H4 (cell line): ENCODE results near the gene ADAMTS1. TPM values are rescaled to one million over a fixed set of nuclear protein-coding genes. Genes with fewer than 3 reads are reported as not detected.
"Not testable (repeated sequence)": the region's sequence is repeated elsewhere in the genome, so short reads cannot be mapped to it uniquely, and the experiment has no call there.

Experiments
- DNase-seq: peaks from one replicate; pipeline ENCODE4 v3.0.0-alpha.2; 2015; ENCODE audit warnings: low spot score
- total RNA-seq: library from RNA; depleted of rRNA; stranded (reverse); fragments of >200 nt; shearing (Covaris generic); gene quantifications from 2 replicates; pipeline ENCODE4 v1.2.3, GENCODE V29; 2014; rRNA removed

ADAMTS1 gene
- total RNA-seq, result 11.2 and 13.8 TPM in 2 replicates

DNA sequence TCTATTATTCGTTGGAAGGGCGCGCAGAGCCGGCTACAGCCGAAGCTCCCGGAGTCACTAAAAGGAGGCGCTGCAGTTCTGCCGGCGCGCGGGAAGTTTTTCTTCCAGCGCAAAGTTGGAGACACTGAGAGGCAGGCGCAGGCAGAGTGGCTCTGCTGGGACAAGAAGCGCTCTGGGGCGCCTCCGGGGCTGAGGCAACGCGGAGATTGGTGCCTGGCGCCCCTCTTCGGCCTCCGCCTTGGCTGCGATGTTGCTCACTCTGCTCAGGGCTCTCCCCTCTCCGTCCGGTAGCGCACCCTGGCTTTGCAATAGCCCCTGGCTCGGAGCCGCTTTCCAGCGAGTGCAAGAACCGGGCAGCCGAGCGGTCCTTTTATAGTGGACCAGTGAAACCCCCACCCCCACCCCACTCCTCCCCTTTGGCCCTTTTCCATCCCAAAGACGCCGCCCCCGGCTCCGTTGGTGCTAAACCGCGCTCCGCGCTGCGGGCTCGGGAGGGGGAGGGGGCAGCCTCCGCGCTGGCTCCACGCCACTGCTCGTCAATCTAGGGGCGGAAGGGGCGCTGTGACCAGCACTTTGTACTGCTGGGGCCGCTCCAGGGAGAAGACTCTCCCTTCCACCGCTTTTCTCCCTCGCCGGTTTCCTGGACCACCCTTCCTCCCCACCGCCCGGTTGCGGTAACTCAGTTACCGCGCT is at the start of gene ADAMTS1:
TSS of gene ADAMTS1 (minus strand) at position 344 of the 693 bp plus-strand sequence. CDS start 455 bp downstream, outside the sequence.
- peak; percentile 86 for DNase-seq

DNA sequence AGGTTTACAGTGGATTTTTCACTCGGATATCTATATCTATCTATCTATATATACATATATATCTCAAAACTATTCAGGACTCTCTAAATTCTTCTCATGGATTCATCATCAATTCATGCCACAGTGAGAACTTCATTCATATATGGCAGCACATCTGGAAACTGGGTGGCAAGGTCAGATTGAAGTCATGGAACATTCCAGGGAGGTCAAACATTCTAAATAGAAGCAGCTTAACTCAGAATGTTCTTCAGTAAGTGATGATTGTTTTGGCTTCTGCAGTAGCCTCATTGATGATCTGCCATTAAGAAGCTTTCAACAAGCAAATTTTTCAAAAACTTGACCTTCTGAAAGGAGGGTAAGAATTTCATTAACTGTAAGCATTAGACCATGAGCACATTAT is 46.9 kb upstream of the ADAMTS1 start:
- DNase-seq, result no peak

DNA sequence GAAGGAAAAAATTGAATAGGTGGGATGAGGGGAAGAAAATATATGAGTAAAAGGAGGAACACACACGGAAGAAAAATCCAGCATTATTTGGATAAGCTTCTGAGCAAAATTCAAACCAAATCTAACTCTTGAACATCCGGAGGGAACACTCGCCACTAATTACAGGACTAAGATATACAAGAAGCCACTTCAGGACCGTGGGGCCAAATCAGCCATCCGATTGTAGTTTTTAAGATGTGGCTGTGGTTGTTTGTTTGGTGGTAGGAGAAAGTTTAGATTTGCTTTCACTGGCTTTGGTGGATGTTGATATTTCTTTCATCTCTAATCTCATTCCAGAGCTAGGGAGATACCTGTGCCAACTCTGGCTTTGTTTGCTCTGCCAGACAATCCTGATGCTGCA is 43.7 kb upstream of the ADAMTS1 start:
- DNase-seq, result peak; percentile 17

DNA sequence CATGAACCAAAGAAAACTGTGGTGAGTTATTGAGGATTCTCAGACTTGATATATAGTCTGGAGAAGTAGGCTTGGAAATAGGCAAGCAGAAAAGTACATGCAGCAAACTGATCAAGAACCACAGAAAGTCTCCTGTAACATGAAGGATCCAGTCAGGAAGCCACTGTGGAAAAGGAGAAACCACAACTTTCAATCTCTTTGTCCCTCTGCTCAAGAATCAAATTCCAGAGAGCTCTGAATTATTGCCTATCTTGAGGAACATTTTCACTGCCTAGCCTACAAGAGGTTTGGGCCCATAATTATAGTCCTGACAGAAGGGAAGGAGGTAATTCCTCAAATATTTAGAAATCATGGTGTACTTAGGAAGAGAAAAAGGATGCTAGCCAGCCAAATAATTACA is 43.0 kb upstream of the ADAMTS1 start:
- DNase-seq, result no peak

DNA sequence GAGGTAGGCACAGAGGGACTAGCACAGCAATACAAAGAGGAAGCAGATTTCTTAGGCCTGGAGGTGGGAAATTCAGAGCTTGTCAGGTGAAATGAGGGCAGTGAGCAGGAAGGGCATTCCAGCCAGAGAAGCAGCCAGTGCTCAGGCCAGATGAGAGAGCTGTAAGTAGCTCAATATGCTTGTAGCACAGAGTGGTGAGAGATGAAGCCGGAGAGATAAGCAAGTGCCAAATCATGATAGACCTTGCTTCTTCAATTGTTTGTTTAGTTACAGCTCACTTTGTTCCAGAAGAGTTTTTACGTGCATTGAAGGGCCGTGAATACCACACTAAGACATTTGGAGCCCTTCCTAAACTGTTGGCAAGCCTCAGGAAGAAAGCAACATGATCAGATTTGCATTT is 42.0 kb upstream of the ADAMTS1 start:
- DNase-seq, result no peak

DNA sequence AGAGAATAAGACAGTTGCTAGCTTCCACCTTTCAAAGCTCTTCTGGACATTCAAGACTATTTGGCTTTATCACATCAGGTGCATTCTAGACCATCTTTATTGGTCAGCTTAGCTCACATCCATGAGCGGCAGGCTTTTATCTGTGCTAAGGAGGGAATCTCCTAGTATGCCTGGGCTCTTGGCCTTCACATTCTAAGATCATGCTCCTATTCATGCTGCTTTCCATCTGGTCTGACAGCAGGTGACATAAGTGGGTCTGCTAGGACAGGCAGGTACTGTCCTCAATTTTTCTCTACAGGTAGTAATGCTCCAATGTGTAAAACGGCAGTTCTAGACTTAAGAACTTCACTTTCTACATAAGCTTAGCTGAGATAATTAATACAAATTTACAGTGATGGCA is 39.2 kb upstream of the ADAMTS1 start:
- no peak for DNase-seq

DNA sequence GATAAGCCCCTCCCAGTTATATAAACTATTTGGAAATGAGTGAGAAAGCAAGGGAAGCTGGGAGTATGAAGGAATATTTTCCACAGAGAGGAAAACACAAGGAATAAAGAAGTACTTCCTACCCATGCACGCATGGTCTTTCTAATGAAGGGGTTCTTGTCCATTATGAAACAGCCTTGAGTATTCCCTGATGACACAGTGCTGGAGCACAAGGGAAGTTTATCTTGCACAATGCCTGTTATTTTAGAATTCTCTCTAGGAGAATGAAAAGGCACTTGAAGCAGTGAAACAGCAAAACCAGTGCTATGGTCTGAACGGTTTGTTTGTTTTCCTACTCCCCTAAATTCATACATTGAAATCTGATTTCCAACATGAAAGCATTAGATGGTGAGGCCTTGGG is 38.6 kb upstream of the ADAMTS1 start:
- DNase-seq, result no peak

DNA sequence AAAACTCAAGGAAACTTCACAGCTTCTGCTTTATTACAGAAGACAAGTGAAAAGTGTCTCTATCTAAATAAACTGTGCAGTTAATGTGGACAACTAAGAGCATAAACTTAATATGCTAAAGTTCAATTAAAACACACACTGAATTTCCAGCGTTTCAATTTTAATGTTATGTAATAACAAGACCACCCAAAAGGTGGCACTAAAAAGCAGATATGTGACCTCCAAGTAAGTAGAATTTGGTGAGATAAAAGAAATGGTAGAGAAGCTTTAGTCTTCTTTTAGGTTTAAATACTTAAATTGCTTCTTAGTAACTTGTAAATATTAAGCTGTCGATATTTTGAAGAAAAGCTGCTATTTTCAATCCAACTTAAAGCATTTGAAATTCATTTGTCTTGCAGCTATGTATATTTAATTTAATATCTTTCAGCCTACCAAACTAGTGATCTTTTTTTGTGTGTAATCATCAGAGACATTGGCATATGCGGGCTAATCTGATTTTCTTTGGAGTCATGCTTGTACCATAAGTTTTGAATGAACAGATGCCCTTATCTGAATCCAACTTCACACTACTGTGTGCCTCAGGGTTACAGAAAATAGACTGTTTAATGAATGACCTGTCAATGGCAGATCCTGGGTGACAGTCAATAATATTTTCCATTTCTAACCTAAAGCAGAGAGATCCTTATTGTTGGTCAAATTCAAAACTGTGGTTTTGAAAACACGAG is 36.5 kb upstream of the ADAMTS1 start:
- DNase-seq, result peak; percentile 25

DNA sequence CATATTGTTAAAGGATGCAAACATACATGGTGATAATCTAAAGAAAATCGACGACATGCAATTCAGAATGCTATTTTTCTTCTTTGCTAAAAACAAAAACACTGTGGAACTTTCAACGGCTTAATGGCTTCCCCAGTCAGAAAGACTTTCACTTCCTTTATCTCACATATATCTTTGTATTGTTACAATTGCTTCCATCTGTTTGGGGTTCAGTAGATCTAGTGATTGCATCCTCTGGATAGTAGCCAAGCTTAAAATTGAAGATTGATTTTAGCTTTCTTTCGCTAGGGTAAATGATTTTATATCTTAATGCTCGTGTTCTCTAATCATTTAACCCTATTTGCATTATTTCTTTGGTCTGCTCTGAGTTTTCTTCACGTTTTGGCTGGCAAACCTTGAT is 31.8 kb upstream of the ADAMTS1 start:
- DNase-seq, result no peak

DNA sequence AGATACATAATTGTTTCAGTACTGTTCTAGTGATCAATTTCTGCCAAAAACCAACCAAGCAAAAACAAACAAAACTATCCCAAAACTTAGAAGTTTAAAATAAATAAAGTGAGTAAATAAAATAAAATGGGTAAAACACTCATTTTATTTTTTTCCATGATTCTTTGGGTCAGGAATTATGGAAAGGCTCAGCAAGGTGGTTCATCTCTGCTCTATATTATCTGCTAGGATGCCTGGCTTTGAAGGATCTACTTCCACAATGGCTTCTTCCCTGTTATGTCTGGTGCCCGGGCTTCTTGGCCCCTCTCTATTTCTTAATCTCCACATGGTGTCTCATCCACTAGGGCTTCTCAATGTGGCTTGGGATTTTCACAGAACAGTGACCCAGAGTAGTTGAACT is 29.1 kb upstream of the ADAMTS1 start:
- DNase-seq, result no peak

DNA sequence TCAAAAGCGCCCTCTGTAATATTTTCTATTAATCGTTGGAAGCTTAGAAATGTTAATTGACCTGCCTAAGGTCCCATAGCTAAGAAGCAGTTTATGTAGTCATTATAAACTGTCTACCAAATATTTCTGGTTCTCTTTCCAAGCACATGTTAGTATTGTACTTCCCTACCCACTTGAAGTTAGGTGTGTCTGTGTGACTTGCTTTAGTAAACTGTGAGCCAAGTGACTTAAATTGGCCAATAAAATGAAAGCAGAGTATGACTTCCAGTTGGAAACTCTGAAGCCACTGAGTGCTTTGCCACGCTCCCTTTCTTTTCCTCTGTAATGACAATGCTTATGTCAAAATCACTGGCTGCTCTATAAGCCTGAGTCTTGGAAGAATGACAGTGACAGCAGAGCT is 20.6 kb upstream of the ADAMTS1 start:
- no peak for DNase-seq

DNA sequence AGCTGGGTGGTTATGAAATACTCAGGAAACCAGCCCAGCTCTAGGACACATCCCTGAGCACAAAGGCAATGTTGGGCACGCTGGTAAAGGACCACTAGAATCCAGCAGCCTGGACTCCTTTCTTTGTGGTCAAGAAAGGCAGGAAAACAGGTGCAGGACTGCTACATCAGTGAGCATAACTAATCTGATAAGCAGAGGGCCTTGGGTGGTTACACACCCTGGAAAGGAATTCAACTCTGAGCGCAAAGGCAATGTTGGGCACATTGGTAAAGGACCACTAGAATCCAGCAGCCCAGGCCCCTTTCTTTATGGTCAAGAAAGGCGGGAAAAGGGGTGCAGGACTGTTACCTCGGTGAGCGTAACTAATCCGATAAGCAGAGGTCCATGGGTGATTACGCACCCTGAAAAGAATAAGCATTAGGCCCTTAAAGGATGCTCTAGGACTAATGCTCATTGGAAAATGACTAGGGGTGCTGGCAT is 11.7 kb upstream of the ADAMTS1 start:
- DNase-seq, result not testable (repeated sequence)

DNA sequence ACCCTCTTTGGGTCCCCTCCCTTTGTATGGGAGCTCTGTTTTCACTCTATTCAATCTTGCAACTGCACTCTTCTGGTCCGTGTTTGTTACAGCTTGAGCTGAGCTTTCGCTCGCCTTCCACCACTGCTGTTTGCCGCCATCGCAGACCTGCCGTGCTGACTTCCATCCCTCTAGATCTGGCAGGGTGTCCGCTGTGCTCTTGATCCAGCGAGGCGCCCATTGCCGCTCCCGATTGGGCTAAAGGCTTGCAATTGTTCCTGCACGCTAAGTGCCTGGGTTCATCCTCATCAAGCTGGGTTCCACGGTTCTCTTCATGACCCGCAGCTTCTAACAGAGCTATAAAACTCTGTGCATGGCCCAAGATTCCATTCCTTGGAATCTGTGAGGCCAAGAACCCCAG is 9.5 kb upstream of the ADAMTS1 start:
- not testable (repeated sequence) for DNase-seq

DNA sequence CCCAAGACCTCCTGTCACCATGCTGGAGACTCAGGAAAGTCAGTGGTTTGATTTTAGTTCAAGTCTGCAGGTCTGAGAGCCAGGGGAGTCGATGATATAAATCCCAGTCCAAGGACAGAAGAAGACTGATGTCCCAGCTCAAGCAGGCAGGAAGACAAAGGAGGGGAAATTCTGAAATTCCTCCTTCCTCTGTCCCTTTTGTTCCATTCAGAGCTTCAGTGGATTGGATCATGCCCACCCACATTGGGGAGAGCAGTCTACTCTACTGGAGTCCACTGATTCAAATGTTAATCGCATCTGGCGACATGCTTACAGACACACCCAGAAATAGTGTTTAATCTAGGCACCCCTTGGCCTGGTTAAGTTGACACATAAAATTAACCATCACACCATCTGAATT is 7.2 kb upstream of the ADAMTS1 start:
- no peak for DNase-seq

DNA sequence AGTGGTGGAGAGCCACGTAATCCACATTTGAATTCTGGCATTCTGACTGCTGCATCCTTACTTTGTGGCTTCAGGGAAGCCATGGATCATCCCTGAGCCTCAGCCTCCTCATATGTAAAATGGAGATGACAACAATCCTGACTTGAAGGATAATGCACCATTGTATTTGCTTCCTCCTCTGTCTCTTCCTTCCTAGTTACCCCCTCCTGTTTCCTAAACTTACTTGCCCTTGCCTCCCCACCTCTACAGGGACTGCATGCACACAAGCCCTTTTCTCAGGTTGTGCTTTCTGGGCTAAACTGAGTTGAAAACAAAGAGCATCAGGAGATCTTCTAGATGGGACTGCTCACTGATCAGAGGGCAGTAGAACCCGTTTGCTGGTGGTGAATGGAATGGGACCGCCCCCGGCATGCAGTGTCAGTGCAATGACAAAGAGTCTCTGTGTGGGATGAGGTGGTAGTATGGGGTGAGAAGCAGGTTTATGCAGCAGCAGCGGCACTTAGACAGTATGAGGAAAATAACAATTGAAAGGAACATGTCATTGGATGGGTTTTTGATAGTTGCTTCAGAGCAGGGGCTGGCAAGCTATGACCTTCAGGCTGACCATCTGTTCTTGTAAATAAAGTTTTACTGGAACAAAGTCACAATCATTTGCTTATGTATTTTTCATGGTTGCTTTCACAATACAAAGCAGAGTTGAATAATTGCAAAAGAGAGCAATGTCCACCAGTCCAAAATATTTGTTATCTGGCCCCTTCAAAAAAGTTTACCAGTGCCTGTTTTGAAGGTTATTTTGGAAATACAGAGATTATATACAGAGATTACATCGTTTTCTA is 6.1 kb upstream of the ADAMTS1 start:
- DNase-seq, result no peak

DNA sequence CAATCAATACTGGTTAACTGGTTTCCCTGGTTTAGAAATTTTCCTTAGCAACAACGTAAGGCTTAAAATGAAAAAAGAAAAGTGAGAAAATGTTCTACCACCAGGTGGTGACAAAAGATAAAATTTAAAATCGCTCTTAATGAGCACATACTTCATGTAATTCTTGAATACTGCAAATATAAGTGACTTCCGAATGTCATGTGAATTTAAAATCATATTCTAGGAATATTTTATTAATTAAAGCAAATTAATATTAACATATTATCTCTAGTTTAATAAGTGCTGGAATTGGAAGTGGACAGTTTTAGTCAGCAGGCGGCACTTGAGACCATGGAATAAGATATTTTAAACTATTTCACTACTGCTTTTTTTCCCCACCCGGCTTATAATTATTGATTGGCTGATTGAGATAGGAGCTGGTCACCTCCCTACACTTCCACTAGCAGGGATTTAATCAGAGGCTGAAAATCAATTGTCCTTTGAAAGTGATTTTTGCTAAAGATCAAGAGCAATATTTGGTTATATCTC is 5.0 kb upstream of the ADAMTS1 start:
- peak; percentile 31 for DNase-seq

DNA sequence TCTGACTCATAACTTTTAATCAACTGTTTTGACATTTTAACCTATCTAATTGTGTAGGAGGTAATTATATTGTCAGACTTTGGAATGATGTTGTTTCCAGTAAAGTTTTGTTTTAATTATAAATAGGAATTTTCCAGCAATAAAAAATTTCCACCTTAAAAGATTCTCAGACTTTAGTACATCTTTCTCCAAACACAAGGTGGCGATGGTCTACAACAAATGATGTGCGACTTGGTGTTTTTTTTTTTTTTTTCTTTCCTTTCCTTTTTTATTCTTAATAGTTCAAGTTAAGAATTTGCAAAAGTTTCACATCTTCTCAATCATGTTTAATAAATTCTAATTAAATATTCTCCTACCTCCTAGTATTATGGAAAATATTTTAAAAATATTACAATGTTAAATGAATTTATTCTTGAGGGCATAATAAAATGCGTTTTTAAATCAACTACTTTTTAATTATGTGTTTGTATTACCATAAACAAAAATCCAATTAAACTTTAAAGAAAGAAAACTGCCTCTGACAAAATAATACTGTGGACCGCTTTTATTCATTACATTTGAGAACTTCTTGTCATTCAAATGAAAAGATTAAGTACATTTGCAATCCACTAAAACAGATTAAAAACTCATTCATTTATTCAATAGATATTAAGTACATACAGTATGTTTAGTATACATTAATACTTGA is 4.4 kb upstream of the ADAMTS1 start:
- peak; percentile 73 for DNase-seq

DNA sequence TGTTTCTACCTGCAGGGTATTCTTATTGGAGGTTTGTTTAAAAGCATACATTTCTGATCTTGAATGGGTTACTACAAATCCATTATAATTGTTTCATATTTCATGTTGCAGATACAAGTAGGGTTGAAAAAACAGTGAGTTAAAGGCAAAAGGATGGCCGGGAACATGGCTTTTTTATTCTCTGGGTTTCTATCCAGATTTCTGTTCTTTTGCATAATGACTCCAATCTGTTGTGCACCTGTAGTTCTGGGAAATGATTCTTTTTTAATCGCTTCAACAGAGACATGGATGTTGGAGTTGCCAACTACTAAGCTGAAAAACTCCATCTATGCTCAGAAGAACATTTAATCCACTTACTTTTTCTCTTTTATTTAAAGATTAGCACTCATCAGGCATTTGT is 2.7 kb upstream of the ADAMTS1 start:
- DNase-seq, result no peak

DNA sequence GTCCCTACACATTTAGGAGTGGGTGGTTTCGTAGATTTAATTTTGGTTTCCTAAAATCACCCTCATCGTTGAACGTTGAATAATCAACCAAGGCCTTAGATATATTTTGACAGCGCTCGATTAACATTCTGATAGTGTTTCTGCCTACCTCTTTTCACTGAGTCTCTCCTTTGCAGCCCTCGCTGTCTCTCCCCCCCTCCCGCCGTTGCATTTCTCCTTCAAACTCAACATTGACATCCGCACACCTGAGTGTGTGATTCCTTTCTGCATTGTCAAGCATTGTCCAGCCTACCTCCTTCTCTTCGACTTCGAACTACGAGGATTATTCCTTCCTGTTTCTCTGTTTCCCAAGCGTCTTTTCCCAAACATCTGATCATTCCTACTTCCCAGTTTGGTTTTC is 1.8 kb upstream of the ADAMTS1 start:
- no peak for DNase-seq

DNA sequence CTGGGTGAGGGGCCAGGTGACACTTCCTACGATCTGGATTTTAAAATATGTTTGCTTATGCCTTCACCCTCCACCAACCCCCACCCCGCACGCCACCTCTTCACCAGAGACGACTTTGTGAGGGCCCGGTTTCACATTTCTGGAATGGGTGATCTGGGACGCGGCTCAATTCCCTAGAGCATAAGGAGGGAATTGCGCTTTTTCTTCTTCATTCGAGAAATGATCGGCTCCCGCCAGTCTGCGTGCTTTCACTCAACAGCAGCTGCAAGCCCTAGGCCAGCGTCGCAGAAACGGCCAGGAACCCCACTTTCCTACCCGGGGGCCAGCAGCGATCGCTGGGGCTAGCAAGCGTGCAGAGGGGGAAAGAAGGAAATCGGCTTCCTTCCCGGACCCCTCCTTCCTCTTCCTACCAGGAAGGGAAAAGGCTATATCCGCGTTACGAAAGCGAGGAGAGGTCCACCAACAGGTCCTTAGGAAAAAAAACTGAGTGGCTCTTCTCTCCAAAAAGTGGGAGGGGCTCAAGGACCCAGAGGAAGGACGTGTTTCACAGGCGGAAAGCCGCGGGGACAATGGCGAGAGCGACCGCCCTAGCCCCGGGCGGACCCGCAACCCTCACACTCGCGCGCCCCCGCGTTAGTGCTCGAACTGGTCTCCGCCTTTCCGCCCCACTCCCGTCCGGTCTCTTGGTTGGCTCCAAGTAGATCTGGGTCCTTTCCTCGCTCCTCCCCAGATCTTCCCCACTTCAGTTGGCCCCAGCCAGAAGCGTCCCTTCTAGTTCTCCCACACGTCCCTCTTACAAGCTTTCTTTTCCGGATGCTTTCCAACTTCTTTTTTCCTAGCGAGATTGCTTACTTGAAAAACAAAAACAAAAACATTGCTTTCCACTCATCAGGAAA is 1.1 kb upstream of the ADAMTS1 start:
- DNase-seq, result peak; percentile 61

DNA sequence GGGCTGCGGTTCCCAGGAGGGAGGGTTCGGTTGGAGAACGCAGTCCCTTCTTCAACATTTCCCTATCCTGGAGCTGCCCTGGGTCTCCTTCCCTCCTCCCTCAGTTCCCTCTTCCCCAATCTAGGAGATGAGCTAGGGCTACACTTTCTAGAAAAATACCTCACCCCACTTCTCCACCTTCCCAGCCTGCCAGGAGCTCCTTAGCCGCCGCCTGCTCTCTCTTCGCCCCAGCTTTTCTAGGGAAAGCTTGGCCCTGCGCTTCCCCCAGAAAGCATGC is 488 bp upstream of the ADAMTS1 start:
- no peak for DNase-seq
